ENCODE measurements around the gene ADRA2C. TPM values are rescaled to one million over a fixed set of nuclear protein-coding genes. Genes with fewer than 3 reads are reported as not detected.
"Not testable (repeated sequence)": the region's sequence is repeated elsewhere in the genome, so short reads cannot be mapped to it uniquely, and the experiment has no call there.

ADRA2C gene
- polyA plus RNA-seq, 3 donors: 2.3 to 9.7 (median 8.4) TPM

- H3K27ac ChIP-seq (ENCODE audit: low read depth, low read length): no peak overlapping the region
- WGBS, 3 donors: 79 to 85% (median 85%) methylated on average over 6 of the region's 6 CpGs
Observed at GRCh38 chr4:3814053-3814570, 47.9 kb downstream of the ADRA2C start.

- not testable (repeated sequence) for H3K27ac ChIP-seq (ENCODE audit: low read depth, low read length)
Observed at GRCh38 chr4:3814838-3815237, 48.7 kb downstream of the ADRA2C start.

GRCh38 chr4:3816256-3816825 lies 50.2 kb downstream of the ADRA2C start:
- no peak overlapping the region for H3K27ac ChIP-seq (ENCODE audit: low read depth, low read length)
- 67 to 77% (median 74%) methylated on average over 8 of the region's 8 CpGs for WGBS, 3 donors

GRCh38 chr4:3816983-3817960 lies 51.1 kb downstream of the ADRA2C start:
- 86 to 93% (median 88%) methylated on average over 12 of the region's 12 CpGs for WGBS, 3 donors
- no peak overlapping the region for H3K27ac ChIP-seq (ENCODE audit: low read depth, low read length)

Other genes with a start within 250 kb of the ADRA2C start
- gene LRPAP1, start 234.0 kb upstream of the ADRA2C start, polyA plus RNA-seq: 100 to 1,000 TPM in 2 of 3 donors, 10 to 100 TPM in 1; 34.9 to 176 (median 140) TPM

Measured in adipose tissue (tissue), 3 donors.